Activated CD8-positive, alpha-beta memory T cell treated with anti-CD3 and anti-CD28 coated beads, Interleukin-2, amount 50 U/mL, for 24 hours (primary cell): ENCODE results near the gene MOB3A.
"Not testable (repeated sequence)": the region's sequence is repeated elsewhere in the genome, so short reads cannot be mapped to it uniquely, and the experiment has no call there.

Experiments used
- DNase-seq: peaks from one replicate; pipeline ENCODE4 v3.0.0-alpha.2; 2020; ENCODE audit errors: extremely low read depth

MOB3A gene

DNA sequence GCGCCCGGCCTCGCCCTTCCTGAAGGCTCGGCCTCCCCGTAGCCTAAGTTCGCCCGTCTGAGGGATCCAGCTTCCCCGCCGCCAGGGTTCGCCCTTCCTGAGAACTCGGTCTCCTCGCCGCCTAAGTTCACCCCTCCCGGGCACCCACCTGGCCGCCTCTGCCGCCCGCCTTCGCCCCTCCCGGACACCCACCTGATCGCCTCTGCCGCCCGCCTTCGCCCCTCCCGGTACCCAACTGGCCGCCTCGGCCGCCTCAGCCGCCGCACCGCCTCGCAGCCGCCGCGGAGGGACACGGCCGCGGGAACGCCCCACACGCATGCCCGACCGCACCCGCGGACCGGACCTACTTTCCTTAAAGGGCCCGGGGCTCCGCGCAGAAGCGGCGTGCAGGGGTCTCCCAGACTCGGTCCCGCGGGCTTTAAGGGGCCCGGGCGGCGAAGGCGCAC lies at the start of gene MOB3A:
Gene MOB3A, minus strand, starts transcription at position 293 of the 446 bp plus-strand sequence. CDS start 17,766 bp downstream, outside the sequence.
- peak; percentile 53 for DNase-seq

DNA sequence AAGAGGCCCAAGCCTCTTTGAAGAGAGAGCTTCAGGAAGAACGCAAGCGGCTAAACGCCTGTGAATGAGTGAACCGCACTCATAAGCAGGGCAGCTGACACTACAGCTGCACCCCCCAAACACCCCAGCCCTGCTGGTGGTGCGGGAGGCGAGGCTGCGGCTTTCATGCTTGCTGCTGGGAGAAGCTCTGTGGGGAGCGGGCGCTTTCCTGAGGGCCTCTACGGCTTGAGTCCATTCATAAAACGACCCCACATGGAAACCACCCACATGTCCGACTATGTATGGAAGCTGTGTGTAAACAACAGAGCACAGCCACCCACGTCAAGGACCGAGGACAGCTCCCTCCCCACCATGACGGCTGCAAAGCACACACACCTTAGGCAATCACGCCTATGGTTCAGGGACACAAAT lies 49.7 kb upstream of the MOB3A start:
- no peak for DNase-seq

DNA sequence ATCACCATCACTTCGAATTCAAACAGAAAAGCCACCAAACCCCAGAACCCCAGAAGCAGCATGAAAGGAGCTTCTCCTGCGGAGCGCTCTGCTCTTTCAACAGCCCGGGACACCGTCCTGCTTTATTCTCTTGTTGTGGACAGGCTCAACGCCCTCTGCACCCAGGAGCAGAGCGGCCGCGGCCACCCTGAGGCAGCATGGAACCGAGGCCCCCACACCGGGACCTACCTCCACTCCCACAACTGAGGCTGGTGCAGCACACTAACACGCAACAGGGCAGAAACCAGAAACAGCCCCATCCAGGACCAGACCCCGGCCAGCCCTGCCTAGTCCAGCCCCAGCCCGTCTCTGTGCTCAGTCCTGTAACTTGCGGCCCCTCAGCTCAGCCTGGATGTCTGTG lies 48.1 kb upstream of the MOB3A start:
- DNase-seq = no peak

DNA sequence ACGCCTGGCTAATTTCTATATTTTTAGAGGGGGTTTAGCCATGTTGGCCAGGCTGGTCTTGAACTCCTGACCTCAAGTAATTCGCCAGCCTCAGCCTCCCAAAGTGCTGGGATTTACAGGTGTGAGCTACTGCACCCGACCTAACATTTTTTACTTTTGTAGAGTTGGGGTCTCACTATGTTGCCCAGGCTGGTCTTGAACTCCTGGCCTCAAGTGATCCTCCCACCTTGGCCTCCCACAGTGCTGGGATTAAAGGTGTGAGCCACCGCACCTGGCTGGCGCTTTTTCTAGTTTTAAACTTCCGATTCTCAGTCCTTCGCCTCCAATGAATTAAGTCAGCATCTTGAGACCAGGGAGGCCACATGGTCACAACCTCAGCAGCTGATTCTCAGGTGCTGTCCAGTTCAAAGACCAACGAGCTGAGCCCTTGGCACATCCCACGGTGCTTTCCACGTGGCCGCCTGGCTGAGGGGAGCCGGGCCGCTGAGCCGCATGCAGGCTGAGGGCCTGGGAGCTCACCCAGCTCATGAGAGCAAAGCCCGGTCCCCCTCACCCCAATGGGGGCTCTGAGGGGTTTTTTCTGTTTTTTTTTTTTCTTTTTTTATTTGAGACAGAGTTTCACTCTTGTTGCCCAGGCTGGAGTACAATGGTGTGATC lies 46.2 kb upstream of the MOB3A start:
- no peak for DNase-seq

DNA sequence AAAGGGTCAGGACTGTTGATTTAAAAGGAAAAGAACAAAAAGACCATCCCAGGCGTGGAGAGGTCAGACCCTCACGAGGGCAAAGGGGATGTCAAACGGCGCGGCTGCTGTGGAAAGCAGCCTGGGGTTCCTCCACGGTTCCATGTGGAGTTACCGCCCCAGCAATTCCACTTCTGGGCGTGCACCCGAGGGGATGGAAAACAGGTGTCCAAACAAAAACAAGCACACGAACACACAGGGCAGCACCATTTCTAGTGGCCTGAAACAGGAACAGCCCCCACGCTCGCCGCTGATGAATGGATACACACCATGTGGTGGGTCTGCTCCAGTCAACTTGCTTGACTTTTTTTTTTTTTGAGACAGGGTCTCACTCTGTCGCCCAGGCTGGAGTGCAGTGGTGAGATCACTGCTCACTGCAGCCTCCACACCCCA lies 44.0 kb upstream of the MOB3A start:
- no peak for DNase-seq

DNA sequence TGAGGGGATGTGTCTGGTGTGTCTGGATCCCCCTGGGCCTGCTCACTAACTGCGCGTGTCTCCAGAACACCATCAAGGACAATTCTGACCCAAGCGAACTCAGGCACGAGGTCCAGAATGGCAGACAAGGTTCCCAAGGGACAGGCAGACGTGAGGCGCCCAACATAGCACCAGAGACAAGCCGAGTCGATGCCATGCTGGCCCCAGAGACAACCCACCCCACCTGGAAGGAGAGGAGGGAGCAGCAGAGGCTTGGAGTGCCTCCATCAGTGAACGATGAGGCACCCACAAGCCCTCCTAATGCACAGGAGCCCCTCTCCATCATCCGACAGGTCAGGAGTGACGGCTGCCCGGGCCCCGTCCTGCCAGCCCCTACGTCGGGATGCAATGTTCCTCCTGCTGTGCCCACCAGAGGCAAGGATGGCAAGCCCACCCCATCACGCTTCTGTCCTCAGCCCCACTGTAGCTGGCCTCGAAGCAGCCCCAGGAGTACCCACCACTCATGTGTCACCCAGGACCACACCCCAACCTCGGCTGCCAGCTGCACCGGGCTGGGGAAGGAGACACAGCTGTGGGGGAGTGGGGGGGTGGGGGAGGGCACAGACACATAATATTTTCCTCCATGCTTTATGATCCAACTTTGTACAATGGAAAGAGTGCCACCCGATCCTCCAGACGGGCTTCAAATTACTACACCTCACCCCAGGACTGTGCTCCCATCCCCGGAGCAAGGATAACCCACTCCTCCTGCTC lies 43.4 kb upstream of the MOB3A start:
- no peak for DNase-seq

DNA sequence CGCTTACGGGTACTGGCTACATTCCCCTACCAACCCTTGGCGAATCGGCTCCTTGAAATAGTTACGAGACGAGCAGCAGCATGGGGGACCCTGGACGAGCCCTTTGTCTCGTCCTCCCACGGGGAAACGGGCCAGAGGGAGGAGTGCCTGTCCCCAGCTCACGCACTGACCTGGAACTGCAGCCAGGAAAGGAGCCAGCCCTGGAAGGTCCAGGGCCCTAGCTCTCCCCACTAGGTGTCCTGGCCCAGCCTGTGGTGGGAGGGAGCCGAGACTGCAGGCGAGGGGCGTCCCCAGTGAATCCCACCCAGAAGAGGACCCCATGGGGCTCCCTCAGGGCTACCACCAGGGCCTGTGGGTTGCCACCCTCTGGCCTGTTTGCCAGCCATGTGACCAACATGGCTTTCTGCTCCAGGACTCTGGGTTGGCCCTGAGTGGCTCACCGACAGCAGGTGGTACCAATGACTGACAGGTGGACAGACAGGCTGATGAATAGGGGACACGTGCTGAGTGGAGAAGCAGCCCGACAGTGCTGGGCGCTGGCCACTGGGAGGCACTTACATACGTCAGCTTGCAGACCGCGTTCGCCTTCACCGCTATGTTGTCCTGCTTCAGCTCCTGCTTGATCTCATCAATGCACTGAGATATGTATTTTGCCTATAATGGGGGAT lies 42.1 kb upstream of the MOB3A start:
- DNase-seq = no peak

DNA sequence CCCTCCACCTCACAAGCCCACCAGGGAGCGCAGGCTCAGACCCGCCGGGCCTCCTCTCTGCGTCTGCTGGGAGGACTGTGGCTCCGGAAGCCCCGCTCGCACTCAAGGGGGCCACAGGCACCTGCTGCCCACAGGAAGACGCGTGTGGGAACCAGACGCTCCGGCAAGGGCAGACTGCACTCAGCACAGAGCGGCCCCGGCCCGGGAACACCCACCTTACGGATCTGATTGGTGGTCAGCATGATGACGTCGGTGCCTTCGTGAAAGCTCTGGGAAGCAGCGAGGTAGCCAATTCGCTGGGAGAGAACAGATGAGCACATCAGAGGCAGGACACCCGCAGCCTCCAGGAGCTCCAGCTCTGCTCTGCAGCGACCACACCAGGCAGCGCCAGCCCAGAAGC lies 40.7 kb upstream of the MOB3A start:
- no peak for DNase-seq

DNA sequence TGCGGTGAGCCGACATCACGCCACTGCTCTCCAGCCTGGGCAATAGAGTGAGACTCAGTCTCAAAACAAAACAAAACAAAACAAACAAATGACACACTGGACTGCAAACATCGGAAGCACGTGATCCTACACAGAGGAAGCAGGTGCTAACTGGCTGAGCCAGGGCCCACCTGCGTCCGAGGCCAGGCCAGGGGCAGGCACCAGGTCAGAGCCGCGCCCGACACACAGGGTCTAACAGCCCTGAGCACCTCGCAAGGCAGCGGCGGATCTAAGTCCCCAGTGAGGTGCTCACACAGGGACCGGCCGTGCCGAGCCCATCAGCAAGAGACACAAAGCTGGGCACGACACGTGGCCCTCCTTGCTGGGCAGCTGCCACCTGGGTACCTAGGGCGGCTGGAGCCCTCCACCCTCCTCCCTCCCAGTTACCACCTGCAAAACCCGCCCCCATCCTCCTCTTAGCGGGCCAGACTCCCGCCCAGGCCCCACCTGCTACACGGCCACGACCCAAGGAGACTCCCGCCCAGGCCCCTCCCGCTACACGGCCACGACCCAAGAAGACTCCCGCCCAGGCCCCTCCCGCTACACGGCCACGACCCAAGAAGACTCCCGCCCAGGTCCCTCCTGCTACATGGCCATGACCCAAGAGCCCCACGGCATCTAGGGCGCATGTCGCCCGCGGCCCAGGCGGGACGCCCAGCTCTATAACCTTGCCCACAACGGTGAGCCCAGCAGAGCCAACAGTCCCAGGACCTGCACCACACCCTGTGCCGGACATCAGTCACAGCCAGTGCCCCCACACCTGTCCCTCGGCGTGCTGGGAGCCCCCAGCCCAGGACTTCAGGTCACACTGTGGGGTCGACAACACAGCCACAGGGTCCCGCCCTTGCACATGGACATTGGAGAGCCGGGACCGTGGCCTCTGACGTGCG lies 39.6 kb upstream of the MOB3A start:
- DNase-seq = no peak

DNA sequence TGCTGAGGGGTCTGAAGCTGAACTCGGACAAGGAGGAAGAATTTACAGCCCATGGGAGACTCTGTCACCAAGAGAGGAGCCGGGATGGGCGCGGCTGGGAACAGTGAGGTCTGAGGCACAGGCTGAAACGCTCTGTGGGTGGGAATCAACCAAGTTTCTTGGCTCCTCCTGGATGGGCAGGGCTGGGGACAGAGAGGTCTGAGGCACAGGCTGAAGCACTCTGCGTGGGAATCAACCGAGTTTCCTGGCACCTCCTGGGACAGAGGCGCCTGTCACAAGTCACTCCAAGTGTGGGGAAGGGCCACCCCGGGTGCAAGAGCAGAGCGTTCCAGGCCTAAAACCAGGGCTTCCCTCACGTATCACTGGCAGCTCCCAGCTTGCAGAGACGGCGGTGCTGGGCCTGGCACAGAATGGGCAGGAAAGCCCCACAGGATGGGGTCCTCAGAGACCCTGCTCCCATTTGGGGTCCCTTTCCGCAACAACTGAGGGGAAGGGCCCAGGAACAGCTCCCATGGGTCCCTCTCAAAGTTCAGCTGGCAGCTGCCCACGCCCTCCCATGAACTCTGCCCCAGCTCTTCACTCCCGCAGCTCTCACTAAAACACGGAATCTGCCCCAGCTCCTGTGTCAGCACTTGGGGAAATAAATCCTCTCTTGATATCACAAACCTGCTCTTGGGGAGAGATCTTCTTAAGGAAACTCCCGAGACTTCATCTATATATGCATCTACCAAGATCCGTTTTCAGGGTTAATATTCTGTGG lies 36.8 kb upstream of the MOB3A start:
- no peak for DNase-seq

DNA sequence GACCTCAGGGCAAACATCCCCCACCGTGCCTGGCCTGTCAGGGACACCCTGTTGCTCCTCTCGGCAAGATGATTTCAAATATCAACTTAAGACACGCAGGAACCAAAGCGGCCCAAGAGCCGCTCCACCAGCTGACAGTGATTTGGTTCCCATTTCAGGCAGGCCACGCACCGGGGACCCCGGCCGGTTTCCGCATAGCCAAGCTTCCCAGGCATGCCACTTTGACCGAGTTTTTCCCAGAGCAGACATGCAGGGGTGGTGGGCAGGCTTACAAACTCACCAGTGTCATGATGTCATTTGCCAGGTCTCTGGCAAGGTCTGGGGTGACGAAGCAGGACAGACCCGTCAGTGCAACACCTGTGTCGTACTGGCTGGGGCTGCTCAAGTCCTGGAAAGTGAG lies 36.1 kb upstream of the MOB3A start:
- DNase-seq = no peak

DNA sequence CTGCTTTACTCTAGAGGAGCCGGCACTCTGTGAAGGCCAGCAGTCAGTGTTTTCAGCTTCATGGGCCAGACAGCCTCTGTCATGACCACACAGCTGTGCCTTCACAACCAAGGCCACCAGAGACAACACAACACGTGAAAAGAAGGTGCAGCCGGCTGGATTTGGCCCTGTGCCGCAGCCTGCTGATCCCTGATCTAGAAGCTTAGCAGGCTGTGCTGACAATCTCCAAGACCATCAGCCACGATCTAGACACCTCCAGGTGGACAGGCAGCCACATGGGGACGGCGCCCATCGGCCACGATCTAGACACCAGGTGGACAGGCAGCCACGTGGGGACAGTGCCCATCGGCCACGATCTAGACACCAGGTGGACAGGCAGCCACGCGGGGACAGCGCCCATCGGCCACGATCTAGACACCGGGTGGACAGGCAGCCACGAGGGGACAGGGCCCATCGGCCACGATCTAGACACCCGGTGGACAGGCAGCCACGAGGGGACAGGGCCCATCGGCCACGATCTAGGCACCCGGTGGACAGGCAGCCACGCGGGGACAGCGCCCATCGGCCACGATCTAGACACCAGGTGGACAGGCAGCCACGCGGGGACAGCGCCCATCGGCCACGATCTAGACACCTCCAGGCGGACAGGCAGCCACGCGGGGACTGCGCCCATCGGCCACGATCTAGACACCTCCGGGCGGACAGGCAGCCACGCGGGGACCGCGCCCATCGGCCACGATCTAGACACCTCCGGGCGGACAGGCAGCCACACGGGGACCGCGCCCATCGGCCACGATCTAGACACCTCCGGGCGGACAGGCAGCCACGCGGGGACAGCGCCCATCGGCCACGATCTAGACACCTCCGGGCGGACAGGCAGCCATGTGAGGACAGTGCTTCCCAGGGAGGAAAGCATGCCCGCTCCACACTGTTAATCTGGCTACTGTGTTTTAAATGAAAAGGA lies 35.2 kb upstream of the MOB3A start:
- DNase-seq = not testable (repeated sequence)

DNA sequence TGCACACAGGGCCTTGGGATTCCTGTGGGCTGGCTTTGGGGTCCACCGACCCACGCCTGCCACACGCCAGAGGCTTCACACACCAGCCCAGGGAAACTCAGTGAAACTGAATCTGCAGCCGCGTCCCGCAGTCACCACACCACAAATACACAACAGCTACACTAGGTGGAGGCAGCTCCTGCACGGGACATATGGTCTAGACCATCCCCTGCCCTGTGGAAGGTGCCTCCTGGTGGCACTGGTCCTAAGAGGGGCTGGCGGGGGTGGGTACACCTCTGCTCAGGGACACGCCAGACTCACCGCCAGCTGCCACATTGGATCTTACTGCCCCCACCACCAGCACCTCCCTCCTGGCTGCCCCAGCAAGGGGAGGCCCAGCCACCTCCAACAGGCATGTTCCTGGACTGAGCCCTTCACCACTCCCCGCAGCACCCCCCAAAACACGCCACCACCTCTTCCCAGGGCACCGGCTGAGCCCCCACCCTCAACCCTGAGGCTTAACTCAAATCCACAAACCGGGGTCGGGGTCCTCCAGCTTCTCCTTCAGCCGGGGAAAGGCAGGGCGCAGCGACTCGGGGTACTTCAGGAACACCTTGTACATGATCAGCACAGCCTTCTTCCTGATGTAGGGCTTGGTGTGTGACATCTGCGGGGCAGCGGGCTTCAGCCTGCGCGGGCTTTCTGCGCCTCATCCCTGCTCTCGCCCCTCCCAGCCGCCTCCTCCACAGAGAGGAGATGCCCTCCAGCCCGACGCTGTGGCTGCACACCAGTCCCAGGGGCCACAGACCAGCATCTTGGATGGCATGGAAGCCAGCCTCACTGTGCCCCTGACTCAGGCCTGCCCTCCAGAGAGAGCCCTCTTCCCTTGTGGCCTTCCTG lies 34.0 kb upstream of the MOB3A start:
- DNase-seq = no peak

DNA sequence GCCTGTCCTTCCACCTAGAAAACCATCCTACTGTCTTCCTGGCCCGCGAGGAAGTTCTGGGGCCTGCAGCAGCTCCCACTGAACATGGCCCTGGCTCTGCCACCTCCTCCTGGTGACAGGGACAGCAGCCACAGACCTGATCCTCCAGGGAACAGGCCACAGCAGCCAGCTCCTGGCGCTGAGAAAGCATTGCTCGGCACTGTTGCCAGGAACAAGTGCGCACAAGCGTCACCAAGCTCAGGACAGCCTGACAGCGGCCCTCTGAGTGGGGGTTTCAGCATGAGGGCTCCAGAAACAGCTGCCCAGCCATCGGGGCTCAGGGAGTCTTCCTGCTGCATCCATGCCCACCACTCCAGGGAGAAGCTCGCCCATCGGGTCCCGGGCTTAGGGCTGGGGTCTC lies 33.4 kb upstream of the MOB3A start:
- no peak for DNase-seq

DNA sequence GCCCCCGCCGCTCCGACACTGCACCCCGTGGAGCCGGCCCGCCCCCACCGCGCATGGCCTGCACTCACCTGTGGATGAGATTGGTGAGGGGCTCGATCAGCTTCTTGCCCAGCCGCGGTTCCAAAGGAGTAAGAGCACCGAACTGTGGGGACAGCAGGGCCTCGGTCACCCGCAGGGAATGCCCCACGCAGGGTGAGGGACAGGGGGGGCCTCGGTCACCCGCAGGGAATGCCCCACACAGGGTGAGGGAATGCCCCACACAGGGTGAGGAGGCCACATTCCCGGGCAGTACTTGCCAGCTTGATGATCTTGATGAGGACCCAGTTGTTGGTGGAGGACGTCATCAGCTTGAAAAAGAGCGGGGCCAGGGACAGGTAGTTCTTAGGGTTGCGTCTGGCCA lies 32.9 kb upstream of the MOB3A start:
- DNase-seq = no peak

DNA sequence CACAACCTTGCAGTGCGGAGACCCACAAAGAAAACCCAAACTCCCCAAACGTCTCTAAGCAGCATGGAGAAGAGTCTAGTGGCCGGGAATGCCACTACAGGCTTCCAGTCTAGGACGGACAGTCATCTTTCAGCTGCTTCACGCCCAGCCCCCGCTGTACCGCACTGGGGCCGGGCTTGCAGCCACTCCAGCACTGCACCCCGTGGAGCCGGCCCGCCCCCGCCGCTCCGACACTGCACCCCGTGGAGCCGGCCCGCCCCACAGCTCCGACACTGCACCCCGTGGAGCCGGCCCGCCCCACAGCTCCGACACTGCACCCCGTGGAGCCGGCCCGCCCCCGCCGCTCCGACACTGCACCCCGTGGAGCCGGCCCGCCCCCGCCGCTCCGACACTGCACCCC lies 32.1 kb upstream of the MOB3A start:
- not testable (repeated sequence) for DNase-seq

DNA sequence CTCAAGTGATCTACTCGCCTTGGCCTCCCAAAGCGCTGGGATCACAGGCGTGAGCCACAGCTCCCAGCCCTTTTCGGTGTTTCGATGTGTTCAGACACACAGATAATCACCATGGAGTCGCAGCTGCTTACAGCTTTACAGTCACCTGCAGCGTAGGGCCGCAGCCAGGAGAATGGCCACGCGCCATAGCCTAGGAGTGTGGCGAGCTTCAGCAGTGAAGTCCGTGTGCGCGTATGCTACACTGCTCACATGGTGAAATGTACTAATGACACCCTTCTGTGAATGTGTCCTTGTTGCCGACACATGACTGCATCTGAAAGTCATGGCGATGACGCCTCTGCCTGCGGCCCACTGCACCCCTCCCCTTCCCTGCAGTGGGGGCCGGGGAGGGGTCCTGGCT lies 31.6 kb upstream of the MOB3A start:
- DNase-seq = no peak

DNA sequence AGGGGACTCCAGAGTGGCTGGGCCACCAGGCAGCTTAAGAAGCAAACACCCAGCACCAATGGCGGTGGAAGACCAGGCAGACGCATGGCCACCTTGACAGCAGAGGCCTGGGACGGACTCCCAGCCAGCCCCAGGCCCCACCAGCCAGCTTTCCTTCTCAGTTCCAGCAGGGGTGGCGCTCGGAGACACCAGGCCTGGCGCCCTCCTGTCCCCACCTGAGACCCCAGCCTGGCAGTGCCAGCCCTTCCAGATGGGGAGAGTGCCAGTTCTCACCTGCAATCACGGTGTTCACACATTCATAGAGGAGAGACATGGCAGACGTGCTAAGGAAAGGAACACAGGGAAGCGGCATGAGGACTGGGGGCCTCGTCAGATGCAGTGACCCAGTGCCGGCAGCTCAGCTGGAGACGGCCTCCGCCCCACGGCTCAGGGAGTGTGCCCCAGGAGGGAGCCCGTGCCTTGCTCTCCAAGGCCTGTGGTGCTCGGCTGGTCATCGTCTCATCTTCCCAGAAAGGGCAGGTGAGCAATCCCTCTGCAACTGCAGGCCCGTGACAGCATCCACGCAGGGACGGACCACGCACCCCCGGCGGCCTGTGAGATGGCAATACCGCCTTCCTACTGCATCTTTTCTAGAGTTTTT lies 30.9 kb upstream of the MOB3A start:
- DNase-seq = no peak
